Measurements from ENCODE around the gene POLR1C.

GRCh38 chr6:43496370-43497128 is 20.3 kb upstream of the POLR1C start:
- TF ChIP-seq EZH2 (IDR thresholded peaks at IDR 0.05; ENCODE audit: borderline replicate concordance, low read length) = no peak
- peak; percentile 47 for TF ChIP-seq CTCF (IDR thresholded peaks at IDR 0.05; ENCODE audit: low read length)
